NCI-H2227 (cell line): Measurements from ENCODE around the gene RASA3.
A peak's percentile ranks its signal among the peaks of the same experiment; 100 is the strongest.
"Not testable (repeated sequence)": the region's sequence is repeated elsewhere in the genome, so short reads cannot be mapped to it uniquely, and the experiment has no call there.

Experiments used
- DNase-seq: peaks from one replicate; lab custom pipeline; 2025; ENCODE audit not compliant: unreplicated experiment; lab: John Stamatoyannopoulos, UW

Gene RASA3, protein sequence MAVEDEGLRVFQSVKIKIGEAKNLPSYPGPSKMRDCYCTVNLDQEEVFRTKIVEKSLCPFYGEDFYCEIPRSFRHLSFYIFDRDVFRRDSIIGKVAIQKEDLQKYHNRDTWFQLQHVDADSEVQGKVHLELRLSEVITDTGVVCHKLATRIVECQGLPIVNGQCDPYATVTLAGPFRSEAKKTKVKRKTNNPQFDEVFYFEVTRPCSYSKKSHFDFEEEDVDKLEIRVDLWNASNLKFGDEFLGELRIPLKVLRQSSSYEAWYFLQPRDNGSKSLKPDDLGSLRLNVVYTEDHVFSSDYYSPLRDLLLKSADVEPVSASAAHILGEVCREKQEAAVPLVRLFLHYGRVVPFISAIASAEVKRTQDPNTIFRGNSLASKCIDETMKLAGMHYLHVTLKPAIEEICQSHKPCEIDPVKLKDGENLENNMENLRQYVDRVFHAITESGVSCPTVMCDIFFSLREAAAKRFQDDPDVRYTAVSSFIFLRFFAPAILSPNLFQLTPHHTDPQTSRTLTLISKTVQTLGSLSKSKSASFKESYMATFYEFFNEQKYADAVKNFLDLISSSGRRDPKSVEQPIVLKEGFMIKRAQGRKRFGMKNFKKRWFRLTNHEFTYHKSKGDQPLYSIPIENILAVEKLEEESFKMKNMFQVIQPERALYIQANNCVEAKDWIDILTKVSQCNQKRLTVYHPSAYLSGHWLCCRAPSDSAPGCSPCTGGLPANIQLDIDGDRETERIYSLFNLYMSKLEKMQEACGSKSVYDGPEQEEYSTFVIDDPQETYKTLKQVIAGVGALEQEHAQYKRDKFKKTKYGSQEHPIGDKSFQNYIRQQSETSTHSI

DNA sequence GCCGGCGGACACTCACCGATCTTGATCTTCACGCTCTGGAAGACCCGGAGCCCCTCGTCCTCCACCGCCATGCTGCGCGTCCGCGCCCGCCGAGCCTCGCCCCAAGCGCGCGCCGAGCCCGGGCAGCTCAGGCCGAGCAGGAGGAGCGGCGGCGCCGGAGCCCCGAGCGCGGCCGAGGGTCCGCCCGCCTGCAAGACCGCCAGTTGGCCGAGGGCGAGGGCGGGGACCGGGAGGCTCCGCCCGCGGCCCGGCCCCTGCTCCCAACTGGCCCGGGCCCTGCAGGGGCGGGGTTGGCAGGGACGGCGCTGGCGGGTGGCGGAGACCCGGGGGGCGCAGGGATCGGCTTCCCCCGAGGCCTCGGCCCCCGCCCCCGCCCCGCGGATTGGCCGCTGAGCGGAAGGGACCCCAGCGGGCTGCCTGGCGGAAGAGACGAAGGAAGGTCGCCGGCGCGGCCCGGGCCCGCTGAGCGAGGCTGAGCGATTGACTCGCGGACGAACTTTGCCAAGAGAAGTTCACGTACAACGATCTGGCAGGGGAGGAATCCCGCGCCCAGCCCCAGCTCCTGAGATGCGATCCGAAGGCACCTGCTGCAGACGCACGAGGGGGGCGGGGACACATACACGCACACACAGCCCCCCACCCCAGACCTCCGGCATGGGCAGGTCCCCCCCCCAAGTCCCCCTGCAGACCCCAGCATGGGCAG lies at the start of gene RASA3:
RASA3 (minus strand) TSS at position 205 of the 703 bp plus-strand sequence; CDS start at position 71, 134 bp downstream.
- peak; percentile 85 for DNase-seq

DNA sequence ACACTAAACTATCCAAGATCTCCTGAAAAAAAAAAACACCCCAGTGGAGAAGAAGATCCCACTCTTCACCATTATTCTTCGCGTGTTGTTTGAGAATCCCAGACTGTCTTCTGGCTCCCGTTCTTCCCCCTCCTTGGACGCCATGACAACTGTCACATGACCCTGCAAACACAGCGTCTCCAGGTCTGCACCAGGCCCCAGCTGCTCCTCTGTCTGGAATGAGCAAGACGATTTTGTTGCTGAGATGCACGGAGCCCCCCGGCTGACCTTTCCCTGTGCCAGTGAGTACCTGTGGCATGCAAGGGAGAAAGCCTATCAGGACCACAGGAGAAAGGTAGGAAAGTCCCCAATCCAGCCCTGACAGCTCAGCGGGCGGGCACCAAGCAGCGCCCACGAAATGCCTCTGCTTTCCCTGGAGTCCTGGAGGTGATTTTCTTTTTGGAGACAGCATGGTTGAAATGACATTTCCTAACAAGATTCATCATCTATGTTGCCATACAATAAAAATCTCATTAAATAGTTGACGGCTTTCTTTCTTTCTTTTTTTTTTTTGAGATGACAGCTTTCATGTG lies 46.8 kb upstream of the RASA3 start, which contains the start of gene CFAP97D2:
CFAP97D2 (plus strand) TSS at position 171 of the 572 bp plus-strand sequence; CDS start at position 245, 74 bp downstream.
- peak; percentile 17 for DNase-seq

- no peak for DNase-seq
Measured at GRCh38 chr13:114177245-114178010, 45.0 kb upstream of the RASA3 start.

DNA sequence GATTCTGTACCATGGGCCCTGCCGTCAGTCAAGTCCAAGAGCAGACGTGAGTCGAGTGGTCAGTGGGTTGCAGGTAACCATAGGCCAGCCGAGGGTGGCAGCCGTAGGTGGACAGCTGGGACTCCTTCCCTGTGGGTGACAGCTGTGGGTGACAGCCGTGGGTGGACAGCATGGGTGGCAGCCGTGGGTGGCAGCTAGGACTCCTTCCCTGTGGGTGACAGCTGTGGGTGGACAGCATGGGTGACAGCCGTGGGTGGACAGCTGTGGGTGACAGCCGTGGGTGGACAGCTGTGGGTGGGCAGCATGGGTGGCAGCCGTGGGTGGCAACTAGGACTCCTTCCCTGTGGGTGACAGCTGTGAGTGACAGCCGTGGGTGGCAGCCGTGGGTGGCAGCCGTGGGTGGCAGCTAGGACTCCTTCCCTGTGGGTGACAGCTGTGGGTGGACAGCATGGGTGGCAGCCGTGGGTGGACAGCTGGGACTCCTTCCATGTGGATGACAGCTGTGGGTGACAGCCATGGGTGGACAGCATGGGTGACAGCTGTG lies 44.0 kb upstream of the RASA3 start:
- not testable (repeated sequence) for DNase-seq

- DNase-seq, result no peak
Measured at GRCh38 chr13:114174529-114174961, 42.1 kb upstream of the RASA3 start.

- no peak for DNase-seq
Measured at GRCh38 chr13:114173745-114174144, 41.3 kb upstream of the RASA3 start.

DNA sequence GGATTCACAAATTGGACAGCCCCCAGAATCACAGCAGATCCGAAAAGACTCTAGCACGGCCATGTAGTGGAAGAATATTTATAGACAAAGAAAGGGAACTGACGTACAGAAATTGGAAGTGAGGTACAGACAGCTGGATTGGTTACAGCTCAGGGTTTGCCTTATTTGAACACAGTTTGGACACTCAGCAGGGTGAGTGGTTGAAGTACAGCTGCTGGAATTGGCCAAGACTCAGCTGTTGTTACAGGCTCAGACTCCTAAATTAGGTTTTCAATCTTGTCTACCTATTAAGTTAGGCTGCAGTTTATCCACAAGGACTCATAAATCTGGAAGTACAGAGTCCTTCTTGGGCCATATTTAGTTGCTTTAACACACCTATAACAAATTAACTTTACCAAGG lies 40.8 kb upstream of the RASA3 start:
- DNase-seq, result no peak

DNA sequence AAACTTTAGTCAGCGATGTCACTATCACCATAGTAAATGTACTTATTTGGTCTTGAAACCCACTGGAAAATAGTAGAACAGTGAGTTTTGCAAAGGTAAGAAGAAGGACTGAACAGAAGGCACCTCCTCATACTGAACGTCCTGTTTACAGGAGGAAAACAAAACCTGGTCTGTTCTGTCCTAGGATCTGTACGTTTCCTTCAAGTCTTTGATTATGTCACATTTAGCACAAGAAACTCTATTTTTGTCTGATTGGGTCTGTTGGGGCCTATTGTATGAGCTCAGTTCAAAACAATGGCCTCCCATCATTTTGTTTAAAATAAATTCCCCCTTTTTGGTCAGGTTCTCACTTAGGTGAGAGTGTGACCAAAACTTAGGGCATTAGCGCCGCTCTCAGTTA lies 35.5 kb upstream of the RASA3 start:
- no peak for DNase-seq

DNA sequence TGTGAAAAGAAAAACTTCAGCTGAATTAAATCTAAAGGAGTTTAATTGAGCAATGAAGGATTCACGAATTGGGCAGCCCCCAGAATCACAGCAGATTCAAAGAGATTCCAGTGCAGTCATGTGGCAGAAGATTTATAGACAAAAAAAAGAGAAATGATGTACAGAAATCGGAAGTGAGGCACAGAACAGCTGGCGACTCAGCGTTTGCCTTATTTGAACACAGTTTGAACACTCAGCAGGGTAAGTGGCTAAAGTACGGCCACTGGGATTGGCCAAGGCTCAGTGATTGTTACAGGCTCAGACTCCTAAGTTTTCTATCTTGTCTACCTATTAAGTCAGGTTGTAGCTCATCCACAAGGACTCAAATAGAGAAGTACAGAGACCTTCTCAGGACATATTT lies 35.0 kb upstream of the RASA3 start:
- DNase-seq, result no peak

- no peak for DNase-seq
Measured at GRCh38 chr13:114166381-114167131, 34.1 kb upstream of the RASA3 start.

DNA sequence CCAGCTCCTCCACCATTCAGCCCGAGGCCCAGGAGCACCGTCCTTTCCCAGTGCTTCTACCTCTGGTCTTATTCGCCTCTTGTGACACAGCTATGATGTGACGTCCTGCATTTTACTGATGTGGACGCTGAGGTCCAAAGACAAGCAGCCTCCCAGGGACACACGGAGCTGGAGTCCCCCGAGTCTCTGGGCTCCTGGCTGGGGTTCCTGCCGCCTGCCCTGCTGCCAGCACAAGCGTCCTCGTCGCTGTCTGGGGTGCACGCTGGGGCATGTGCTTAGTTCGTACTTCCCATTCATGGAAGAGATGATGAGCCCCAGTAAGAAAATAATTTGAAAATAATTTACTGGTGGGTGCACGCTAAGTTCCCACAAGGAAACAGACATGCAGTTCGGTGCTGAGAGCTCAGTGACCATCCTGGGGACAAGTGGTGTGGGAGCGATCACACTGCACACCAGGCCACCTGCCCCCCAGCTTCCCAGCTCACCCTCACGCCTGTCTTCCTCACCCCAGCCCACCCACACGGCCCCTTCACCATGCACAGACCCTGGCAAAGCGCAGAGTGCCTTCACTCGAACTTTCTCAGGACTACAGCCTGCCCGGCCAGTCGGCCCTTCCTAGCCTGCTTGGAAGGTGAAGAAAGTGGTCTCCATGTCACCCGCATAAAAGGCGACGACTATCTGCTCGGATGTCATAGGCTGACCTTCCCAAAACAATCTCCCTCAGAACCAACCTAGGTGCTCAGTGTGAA lies 32.4 kb upstream of the RASA3 start:
- DNase-seq, result no peak

DNA sequence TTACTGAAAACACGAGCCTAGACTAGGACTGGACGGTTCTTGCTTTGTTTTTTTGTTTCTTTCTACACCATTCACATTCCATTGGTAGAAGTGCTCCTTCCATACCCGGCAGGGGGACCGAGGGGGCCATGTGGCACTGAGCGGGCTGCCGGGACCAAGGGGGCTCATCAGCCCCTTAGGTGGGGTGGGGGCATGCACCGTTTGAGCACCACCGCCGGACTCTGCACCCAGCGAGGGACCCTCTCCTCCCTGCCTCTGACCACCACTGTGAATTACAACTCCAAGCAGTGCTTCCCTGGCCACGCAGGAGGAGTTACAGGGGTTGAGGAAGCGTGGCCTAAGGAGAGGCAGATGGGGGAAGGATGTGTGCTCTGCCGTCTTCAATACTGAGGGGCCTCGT lies 31.6 kb upstream of the RASA3 start:
- no peak for DNase-seq

GRCh38 chr13:114162533-114162922 lies 30.1 kb upstream of the RASA3 start:
- DNase-seq, result no peak

DNA sequence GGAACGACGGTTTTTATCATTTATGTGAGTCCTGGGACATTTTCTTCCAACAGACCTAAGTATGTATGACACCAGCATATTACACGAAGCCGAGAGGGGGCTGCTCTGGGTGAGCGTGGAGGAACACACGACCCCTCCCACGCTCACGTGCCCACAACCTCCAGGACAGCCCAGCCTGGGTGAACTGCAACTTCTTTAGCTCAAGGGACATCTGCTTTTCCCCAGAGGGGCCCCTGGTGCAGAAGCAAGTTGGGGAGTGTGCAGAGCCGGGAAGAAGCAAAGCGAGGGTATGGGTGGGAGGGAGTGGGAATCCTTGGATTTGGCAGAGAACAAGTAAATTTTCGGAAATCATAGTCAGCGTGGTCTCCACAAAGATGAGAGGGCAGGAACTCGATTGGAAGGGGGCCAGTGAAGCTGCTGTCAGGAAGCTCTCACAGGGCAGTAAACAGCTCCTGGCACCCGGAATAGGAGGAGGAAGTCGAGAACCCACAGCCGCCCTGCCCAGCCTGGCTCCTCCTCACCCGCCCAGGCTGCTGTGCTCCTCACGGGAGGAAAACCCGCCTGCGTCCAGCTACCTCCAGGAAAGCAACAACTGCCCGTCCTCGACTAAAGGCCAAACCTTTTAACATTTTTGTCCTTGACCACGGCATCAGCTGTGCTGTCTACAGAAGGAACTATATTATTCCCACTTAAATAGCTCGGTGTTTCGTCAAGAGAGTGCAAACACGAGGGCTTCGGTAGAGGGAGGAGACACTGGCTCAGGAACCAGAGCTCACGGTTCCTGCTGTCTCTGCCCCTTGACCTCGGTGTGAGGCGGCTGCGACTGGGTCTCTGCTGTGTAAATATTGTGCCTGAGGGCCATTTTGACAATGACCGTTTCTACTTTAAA lies 29.5 kb upstream of the RASA3 start:
- DNase-seq, result no peak

- DNase-seq, result no peak
Measured at GRCh38 chr13:114161028-114161556, 28.7 kb upstream of the RASA3 start.

DNA sequence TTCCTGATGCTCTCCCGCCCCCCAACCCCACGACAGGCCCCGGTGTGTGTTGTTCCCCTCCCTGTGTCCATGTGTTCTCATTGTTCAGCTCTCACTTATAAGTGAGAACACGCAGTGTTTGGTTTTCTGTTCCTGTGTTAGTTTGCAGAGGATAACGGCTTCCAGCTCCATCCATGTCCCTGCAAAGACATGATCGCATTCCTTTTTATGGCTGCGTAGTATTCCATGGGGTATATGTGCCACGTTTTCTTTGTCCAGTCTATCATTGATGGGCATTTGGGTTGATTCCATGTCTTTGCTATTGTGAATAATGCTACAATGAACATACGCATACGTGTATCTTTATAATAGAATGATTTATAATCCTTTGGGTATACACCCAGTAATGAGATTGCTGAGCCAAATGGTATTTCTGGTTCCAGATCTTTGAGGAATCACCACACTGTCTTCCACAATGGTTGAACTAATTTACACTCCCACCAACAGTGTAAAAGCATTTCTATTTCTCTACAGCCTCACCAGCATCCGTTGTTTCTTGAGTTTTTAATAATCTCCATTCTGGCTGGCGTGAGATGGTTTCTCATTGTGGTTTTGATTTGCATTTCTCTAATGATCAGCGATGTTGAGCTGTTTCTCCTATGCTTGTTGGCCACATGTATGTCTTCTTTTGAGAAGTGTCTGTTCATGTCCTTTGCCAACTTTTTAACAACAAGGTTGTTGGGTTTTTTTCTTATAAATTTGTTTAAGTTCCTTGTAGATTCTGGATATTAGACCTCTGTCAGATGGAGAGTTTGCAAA lies 26.6 kb upstream of the RASA3 start:
- not testable (repeated sequence) for DNase-seq
